Calu3 (cell line): ENCODE results near the gene INSYN2A. TPM values are rescaled to one million over a fixed set of nuclear protein-coding genes. Genes with fewer than 3 reads are reported as not detected.

Experiments used
- BruUV-seq: library from RNA; stranded (reverse); fragments of 400-500 nt; replicated peaks from 2 replicates; lab custom pipeline; 2021; lab: Mats Ljungman, UMichigan
- CTCF ChIA-PET: fragments of 300-600 bp; sonication (Branson Sonifier 250); formaldehyde crosslinking; loops from one replicate; lab custom pipeline; 2022; ENCODE audit warnings: antibody characterized with exemption; lab: Charles Lee
- DNase-seq: peaks from one replicate; pipeline ENCODE4 v3.0.0; 2022
- H3K27ac Mint-ChIP-seq: one replicate; pipeline ENCODE4 v1.8.0; 2022; ENCODE audit warnings: mixed read lengths; ENCODE audit not compliant: unreplicated experiment
- H3K27me3 Mint-ChIP-seq: one replicate; pipeline ENCODE4 v1.8.0; 2022; ENCODE audit warnings: mixed read lengths; ENCODE audit not compliant: unreplicated experiment
- H3K36me3 Mint-ChIP-seq: one replicate; pipeline ENCODE4 v1.8.0; 2022; ENCODE audit warnings: mild to moderate bottlenecking, moderate library complexity, mixed read lengths; ENCODE audit not compliant: insufficient read depth, unreplicated experiment
- H3K4me1 Mint-ChIP-seq: one replicate; pipeline ENCODE4 v1.8.0; 2022; ENCODE audit warnings: mild to moderate bottlenecking, low read depth, mixed read lengths; ENCODE audit not compliant: unreplicated experiment
- H3K4me3 Mint-ChIP-seq: one replicate; pipeline ENCODE4 v1.8.0; 2022; ENCODE audit warnings: mild to moderate bottlenecking, low read depth, moderate library complexity, mixed read lengths; ENCODE audit not compliant: unreplicated experiment
- H3K9me3 Mint-ChIP-seq: one replicate; pipeline ENCODE4 v1.8.0; 2022; ENCODE audit warnings: low read depth, mixed read lengths; ENCODE audit not compliant: unreplicated experiment
- CTCF ChIP-seq: fragments of 200-600 bp; IDR thresholded peaks from one replicate; pipeline ENCODE4 v1.8.0; 2022; ENCODE audit warnings: antibody characterized with exemption; ENCODE audit not compliant: unreplicated experiment
- intact Hi-C: fragments of 100-400 bp; cut with micrococcal nuclease; formaldehyde crosslinking; loops from one replicate; pipeline ENCODE4 v1.10.0; 2022; ENCODE audit not compliant: unreplicated experiment
- total RNA-seq: library from RNA; stranded (reverse); gene quantifications from 2 replicates; pipeline ENCODE4 v1.2.3, GENCODE V29; 2022

The INSYN2A gene
- total RNA-seq, 1 experiment from 2014 or later = not detected

DNA sequence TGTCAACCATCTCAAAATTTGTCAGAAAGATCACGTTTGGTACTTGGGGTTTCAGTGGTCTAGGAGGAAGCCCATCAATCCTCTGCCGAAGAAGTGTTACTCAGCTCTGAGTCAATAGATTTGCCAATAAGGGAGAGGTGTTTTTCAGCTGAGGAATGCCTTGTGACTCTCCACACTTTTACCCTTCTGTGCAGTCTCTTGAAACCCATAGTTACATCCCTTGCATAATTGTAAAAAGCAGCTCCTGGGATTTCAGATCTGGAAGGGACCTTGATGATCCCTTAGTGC is 47.5 kb downstream of the INSYN2A start:
- Mint-ChIP-seq H3K27ac (no peak overlapping the region), H3K36me3 (no peaks in the 10 kb centered on the region), H3K27me3 (no peaks in the 10 kb centered on the region), H3K9me3 (no peaks in the 10 kb centered on the region), H3K4me3 (no peak overlapping the region), H3K4me1 (no peaks in the 10 kb centered on the region)
- CTCF ChIA-PET = no interaction called here
- intact Hi-C loops = no loop called here
- no TSS peak for BruUV-seq
- no peak for TF ChIP-seq CTCF
- DNase-seq = no peak

- CTCF ChIA-PET = no interaction called here
- no peak overlapping the region for H3K4me3 Mint-ChIP-seq
- H3K27ac Mint-ChIP-seq = no peak overlapping the region
These were observed 48.1 kb downstream of the INSYN2A start for GRCh38 chr10:127148066-127148932.

GRCh38 chr10:127146661-127147060 is 49.7 kb downstream of the INSYN2A start:
- no peak overlapping the region for H3K4me3 Mint-ChIP-seq
- intact Hi-C loops = no loop called here
- CTCF ChIA-PET = no interaction called here
- BruUV-seq = no TSS peak
- no peak for TF ChIP-seq CTCF
- no peaks in the 10 kb centered on the region for H3K9me3 Mint-ChIP-seq
- DNase-seq = no peak
- no peaks in the 10 kb centered on the region for H3K36me3 Mint-ChIP-seq
- no peak overlapping the region for H3K27ac Mint-ChIP-seq
- H3K27me3 Mint-ChIP-seq = no peaks in the 10 kb centered on the region
- H3K4me1 Mint-ChIP-seq = no peaks in the 10 kb centered on the region

More at GRCh38 chr10:127148066-127148932, 48.1 kb downstream of the INSYN2A start:
- intact Hi-C loops = no loop called here
- Mint-ChIP-seq H3K27me3 (no peaks in the 10 kb centered on the region), H3K9me3 (no peaks in the 10 kb centered on the region), H3K4me1 (no peaks in the 10 kb centered on the region), H3K36me3 (no peaks in the 10 kb centered on the region)
- no peak for TF ChIP-seq CTCF
- no TSS peak for BruUV-seq
- DNase-seq = peak; percentile 12
